GM23338 (cell line): ENCODE results near the gene ASB1. TPM values are rescaled to one million over a fixed set of nuclear protein-coding genes. Genes with fewer than 3 reads are reported as not detected.

ENCODE experiments used
- ATAC-seq: fragments of 200-7000 bp; cut with Tn5 transposase; 3 replicates; pipeline ENCODE4 v1.9.1; 2020
- DNase-seq: peaks from one replicate; pipeline ENCODE4 v3.0.0-alpha.2; 2015; ENCODE audit warnings: low spot score
- H2AFZ ChIP-seq: fragments of 200-600 bp; sonication (generic); 2 replicates; pipeline ENCODE4 v1.8.0; 2016; ENCODE audit warnings: antibody characterized with exemption, mild to moderate bottlenecking, moderate library complexity
- H3F3A ChIP-seq: fragments of 200-600 bp; sonication (generic); replicated peaks from 2 replicates; pipeline ENCODE4 v1.8.0; 2017; ENCODE audit warnings: antibody characterized with exemption, mixed run types, low read depth
- H3K27ac ChIP-seq: fragments of 200-600 bp; sonication (generic); 2 replicates; pipeline ENCODE4 v1.6.1; 2016; ENCODE audit warnings: low read depth
- H3K27me3 ChIP-seq: fragments of 200-600 bp; sonication (generic); 2 replicates; pipeline ENCODE4 v1.8.0; 2016; ENCODE audit warnings: mild to moderate bottlenecking, mixed run types, moderate library complexity; ENCODE audit not compliant: insufficient read depth
- H3K36me3 ChIP-seq: fragments of 200-600 bp; sonication (generic); 2 replicates; pipeline ENCODE4 v1.8.0; 2016; ENCODE audit warnings: mild to moderate bottlenecking; ENCODE audit not compliant: insufficient read depth
- H3K4me1 ChIP-seq: fragments of 200-600 bp; sonication (generic); 2 replicates; pipeline ENCODE4 v1.8.0; 2016; ENCODE audit warnings: mild to moderate bottlenecking, moderate library complexity; ENCODE audit not compliant: insufficient read depth
- H3K4me2 ChIP-seq: fragments of 200-600 bp; sonication (generic); 2 replicates; pipeline ENCODE4 v1.7.1; 2017; ENCODE audit warnings: mixed run types
- H3K4me3 ChIP-seq: fragments of 200-600 bp; sonication (generic); 2 replicates; pipeline ENCODE4 v1.6.1; 2016; ENCODE audit warnings: mixed run types
- H3K79me2 ChIP-seq: fragments of 200-600 bp; sonication (generic); replicated peaks from 2 replicates; pipeline ENCODE4 v1.8.0; 2017; ENCODE audit warnings: mild to moderate bottlenecking; ENCODE audit not compliant: insufficient read depth
- H3K9me2 ChIP-seq: fragments of 200-600 bp; sonication (generic); 2 replicates; pipeline ENCODE4 v1.8.0; 2017; ENCODE audit not compliant: insufficient read depth
- H4K20me1 ChIP-seq: fragments of 200-600 bp; sonication (generic); replicated peaks from 2 replicates; pipeline ENCODE4 v1.8.0; 2017; ENCODE audit warnings: mild to moderate bottlenecking; ENCODE audit not compliant: insufficient read depth
- H3K27ac Mint-ChIP-seq: 2 replicates; pipeline ENCODE4 v1.8.0; 2020; ENCODE audit warnings: inconsistent platforms, mild to moderate bottlenecking, moderate library complexity, mixed read lengths
- H3K27me3 Mint-ChIP-seq: 3 replicates; pipeline ENCODE4 v1.8.0; 2022; ENCODE audit warnings: low read depth, mild to moderate bottlenecking, moderate library complexity, mixed read lengths, inconsistent platforms; ENCODE audit not compliant: insufficient read depth, poor library complexity
- H3K36me3 Mint-ChIP-seq: 3 replicates; pipeline ENCODE4 v1.8.0; 2021; ENCODE audit warnings: low read depth, mild to moderate bottlenecking, inconsistent platforms, moderate library complexity, mixed read lengths
- H3K4me1 Mint-ChIP-seq: 3 replicates; pipeline ENCODE4 v1.8.0; 2020; ENCODE audit warnings: mild to moderate bottlenecking, inconsistent platforms, mixed read lengths
- H3K4me3 Mint-ChIP-seq: 3 replicates; pipeline ENCODE4 v1.8.0; 2021; ENCODE audit warnings: moderate library complexity, mild to moderate bottlenecking, inconsistent platforms, mixed read lengths
- H3K9me3 Mint-ChIP-seq: 3 replicates; pipeline ENCODE4 v1.8.0; 2020; ENCODE audit warnings: moderate library complexity, mild to moderate bottlenecking, inconsistent platforms, mixed read lengths
- CREB1 ChIP-seq: fragments of 250-450 bp; sonication (Bioruptor Pico); IDR thresholded peaks from 2 replicates; pipeline ENCODE4 v1.5.0; 2020; ENCODE audit warnings: low read depth, mild to moderate bottlenecking, moderate library complexity
- ETS1 ChIP-seq: IDR thresholded peaks from 2 replicates; pipeline ENCODE4 v1.6.1; 2016; ENCODE audit warnings: antibody characterized with exemption
- EZH2phosphoT487 ChIP-seq: fragments of 200-600 bp; sonication (generic); IDR thresholded peaks from one replicate; pipeline ENCODE4 v1.8.1; 2018; ENCODE audit warnings: antibody characterized with exemption; ENCODE audit not compliant: unreplicated experiment
- JUNB ChIP-seq: IDR thresholded peaks from one replicate; pipeline ENCODE4 v1.6.1; 2016; ENCODE audit warnings: antibody characterized with exemption; ENCODE audit not compliant: unreplicated experiment
- NANOG ChIP-seq: IDR thresholded peaks from 2 replicates; pipeline ENCODE4 v1.6.1; 2016; ENCODE audit warnings: antibody characterized with exemption, borderline replicate concordance
- POLR2AphosphoS5 ChIP-seq: IDR thresholded peaks from 2 replicates; pipeline ENCODE4 v1.6.1; 2016; ENCODE audit warnings: antibody characterized with exemption, low read depth
- REST ChIP-seq: IDR thresholded peaks from one replicate; pipeline ENCODE4 v1.6.1; 2018; ENCODE audit warnings: antibody characterized with exemption; ENCODE audit not compliant: unreplicated experiment
- STAT1 ChIP-seq: IDR thresholded peaks from one replicate; pipeline ENCODE4 v1.6.1; 2016; ENCODE audit warnings: antibody characterized with exemption; ENCODE audit not compliant: unreplicated experiment
- ZNF114 ChIP-seq: fragments of 250-450 bp; sonication (Bioruptor Pico); IDR thresholded peaks from 2 replicates; pipeline ENCODE4 v1.5.0; 2020; ENCODE audit warnings: mild to moderate bottlenecking, moderate library complexity
- ZNF462 ChIP-seq: fragments of 250-450 bp; sonication (Bioruptor Pico); IDR thresholded peaks from 2 replicates; pipeline ENCODE4 v1.5.0; 2020; ENCODE audit warnings: mild to moderate bottlenecking, moderate library complexity
- polyA plus RNA-seq: library from polyadenylated mRNA; unstranded; fragments of >200 nt; fragmentation: Nextera tagmentation; extraction: Ambion mirVana; gene quantifications from 2 replicates; pipeline ENCODE4 v1.2.1, GENCODE V29; 2016
- total RNA-seq: library from RNA; depleted of rRNA; stranded (reverse); fragments of >200 nt; shearing (Covaris generic); gene quantifications from 2 replicates; pipeline ENCODE4 v1.2.3, GENCODE V29; 2014
- TF ChIP-seq, protein P1 (sequence below), 2 experiments: fragments of 200-600 bp in 1 of 2; sonication (generic) in 1 of 2; conservative IDR thresholded peaks; 2 replicates each; pipeline versions ENCODE4 v1.5.1 to v1.6.1; 2016 to 2017; ENCODE audit warnings: antibody characterized with exemption in 2 of 2, low read depth in 2 of 2, mild to moderate bottlenecking in 2 of 2, moderate library complexity in 1 of 2

Gene ASB1
- total and polyA plus RNA-seq, 2 experiments from 2014 or later = 21.5 to 23.9 TPM

GRCh38 chr2:238434846-238435751 lies 8.4 kb downstream of the ASB1 start:
- H3K9me2 ChIP-seq = no peaks in the 10 kb centered on the region
- peaks cover 41% of the 10 kb centered on the region for H4K20me1 ChIP-seq
- no peak overlapping the region; the same call in 1 of the 2 replicates for H3K27ac Mint-ChIP-seq
- H2AFZ ChIP-seq = no peak overlapping the region
- no peak overlapping the region for H3K4me3 Mint-ChIP-seq
- peaks cover 15% of the 10 kb centered on the region for H3K36me3 ChIP-seq
- H3K9me3 Mint-ChIP-seq = peaks cover 7% of the 10 kb centered on the region; the same call in 2 of the 3 replicates
- H3K27ac ChIP-seq = no peak overlapping the region
- H3K4me1 ChIP-seq = no peaks in the 10 kb centered on the region
- TF ChIP-seq POLR2AphosphoS5 (no peak), NANOG (no peak), ZNF462 (CRISPR knock-in tag) (no peak), REST (no peak), ZNF114 (CRISPR knock-in tag) (no peak), ETS1 (no peak), JUNB (no peak), CREB1 (CRISPR knock-in tag) (no peak), EZH2phosphoT487 (no peak), STAT1 (no peak)
- TF ChIP-seq, protein P1, sequence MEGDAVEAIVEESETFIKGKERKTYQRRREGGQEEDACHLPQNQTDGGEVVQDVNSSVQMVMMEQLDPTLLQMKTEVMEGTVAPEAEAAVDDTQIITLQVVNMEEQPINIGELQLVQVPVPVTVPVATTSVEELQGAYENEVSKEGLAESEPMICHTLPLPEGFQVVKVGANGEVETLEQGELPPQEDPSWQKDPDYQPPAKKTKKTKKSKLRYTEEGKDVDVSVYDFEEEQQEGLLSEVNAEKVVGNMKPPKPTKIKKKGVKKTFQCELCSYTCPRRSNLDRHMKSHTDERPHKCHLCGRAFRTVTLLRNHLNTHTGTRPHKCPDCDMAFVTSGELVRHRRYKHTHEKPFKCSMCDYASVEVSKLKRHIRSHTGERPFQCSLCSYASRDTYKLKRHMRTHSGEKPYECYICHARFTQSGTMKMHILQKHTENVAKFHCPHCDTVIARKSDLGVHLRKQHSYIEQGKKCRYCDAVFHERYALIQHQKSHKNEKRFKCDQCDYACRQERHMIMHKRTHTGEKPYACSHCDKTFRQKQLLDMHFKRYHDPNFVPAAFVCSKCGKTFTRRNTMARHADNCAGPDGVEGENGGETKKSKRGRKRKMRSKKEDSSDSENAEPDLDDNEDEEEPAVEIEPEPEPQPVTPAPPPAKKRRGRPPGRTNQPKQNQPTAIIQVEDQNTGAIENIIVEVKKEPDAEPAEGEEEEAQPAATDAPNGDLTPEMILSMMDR (conservative IDR thresholded peaks at IDR 0.05; ENCODE audit: low read depth in 2 of 2) = no peak
- DNase-seq (no peak), ATAC-seq (no peak)
- H3K27me3 ChIP-seq = no peaks in the 10 kb centered on the region
- H3F3A ChIP-seq = no peaks in the 10 kb centered on the region
- H3K4me1 Mint-ChIP-seq = no peaks in the 10 kb centered on the region; the same call in 2 of the 3 replicates
- H3K4me3 ChIP-seq = no peak overlapping the region
- no peak overlapping the region for H3K4me2 ChIP-seq
- H3K79me2 ChIP-seq = peaks cover 82% of the 10 kb centered on the region
- no peaks in the 10 kb centered on the region for H3K27me3 Mint-ChIP-seq
- H3K36me3 Mint-ChIP-seq = peaks cover 60% of the 10 kb centered on the region
